C4-2B (cell line): Measurements from ENCODE around the gene LARP4B.

Experiments used
- H3K27ac ChIP-seq: fragments of 450-650 bp; 2 replicates; pipeline ENCODE4 v1.5.1; 2017
- CTCF ChIP-seq: fragments of 450-650 bp; conservative IDR thresholded peaks from 2 replicates; pipeline ENCODE4 v1.5.1; 2017; ENCODE audit warnings: mild to moderate bottlenecking
- ZFX ChIP-seq: fragments of 450-650 bp; IDR thresholded peaks from 2 replicates; pipeline ENCODE4 v1.6.1; 2017

LARP4B gene

GRCh38 chr10:878895-879294, 52.6 kb downstream of the LARP4B start:
- TF ChIP-seq ZFX, result no peak
- TF ChIP-seq CTCF, result no peak
- H3K27ac ChIP-seq, result no peak overlapping the region

GRCh38 chr10:878333-878759, 53.2 kb downstream of the LARP4B start:
- H3K27ac ChIP-seq, result peak overlapping the region; percentile 22; the same call in 1 of the 2 replicates
- TF ChIP-seq ZFX (no peak), CTCF (no peak)

- H3K27ac ChIP-seq, result no peak overlapping the region
Observed at GRCh38 chr10:876438-876837, 55.1 kb downstream of the LARP4B start.

GRCh38 chr10:873020-873419, 58.5 kb downstream of the LARP4B start:
- no peak for TF ChIP-seq CTCF
- TF ChIP-seq ZFX, result no peak
- no peak overlapping the region for H3K27ac ChIP-seq

More at GRCh38 chr10:876438-876837, 55.1 kb downstream of the LARP4B start:
- TF ChIP-seq ZFX, result no peak
- no peak for TF ChIP-seq CTCF

GRCh38 chr10:871951-872403, 59.5 kb downstream of the LARP4B start:
- H3K27ac ChIP-seq, result no peak overlapping the region
- no peak for TF ChIP-seq CTCF
- TF ChIP-seq ZFX, result no peak

GRCh38 chr10:870564-871166, 60.8 kb downstream of the LARP4B start:
- no peak overlapping the region for H3K27ac ChIP-seq
- TF ChIP-seq ZFX (no peak), CTCF (no peak)

GRCh38 chr10:869171-869570, 62.3 kb downstream of the LARP4B start:
- TF ChIP-seq ZFX, result no peak
- TF ChIP-seq CTCF, result no peak

More at GRCh38 chr10:869171-869570, 62.3 kb downstream of the LARP4B start:
- H3K27ac ChIP-seq, result no peak overlapping the region
